Measurements from ENCODE around the gene MAP3K5.

DNA sequence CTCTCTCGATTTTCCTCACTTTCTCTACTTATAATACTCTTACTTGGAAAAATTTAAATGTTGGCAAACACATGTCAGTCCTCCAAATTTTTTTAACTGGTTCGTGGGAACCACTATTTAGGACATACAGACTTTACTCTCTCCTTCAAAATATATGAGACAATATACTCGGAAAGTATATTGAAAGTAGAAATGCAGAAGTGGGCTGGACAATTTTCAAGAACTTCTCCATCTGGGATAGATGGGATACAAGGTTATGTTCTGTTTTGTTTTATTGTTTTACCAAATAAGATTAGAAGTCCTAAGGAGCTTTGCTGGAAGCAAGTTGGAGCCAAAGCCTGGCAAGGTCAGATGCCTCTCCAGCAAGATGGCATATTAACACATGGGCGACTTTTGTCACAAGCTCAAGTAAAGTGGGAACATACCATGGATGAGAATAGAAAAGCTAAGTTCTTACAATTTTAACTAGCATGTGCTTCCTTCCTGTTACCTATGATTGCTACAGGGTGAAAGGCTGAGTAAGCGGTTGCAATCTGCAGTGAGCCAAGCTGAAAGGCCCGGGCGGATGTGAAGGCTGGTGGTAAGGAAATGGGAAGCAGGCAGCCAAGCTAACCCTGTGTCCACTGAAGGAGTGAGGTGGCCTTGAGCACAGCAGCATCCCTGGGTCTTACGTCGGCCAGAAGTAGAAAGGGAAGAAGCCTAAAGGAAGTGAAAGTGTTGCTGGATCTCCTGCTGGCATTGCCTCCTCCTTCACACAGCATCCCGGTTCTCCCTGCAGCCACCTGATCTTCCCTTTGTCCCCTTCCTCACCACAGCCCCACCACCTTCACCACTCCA lies 7.1 kb downstream of the MAP3K5 start:
- no peak for TF ChIP-seq POLR2A (IDR thresholded peaks at IDR 0.05)
- TF ChIP-seq, protein P1, sequence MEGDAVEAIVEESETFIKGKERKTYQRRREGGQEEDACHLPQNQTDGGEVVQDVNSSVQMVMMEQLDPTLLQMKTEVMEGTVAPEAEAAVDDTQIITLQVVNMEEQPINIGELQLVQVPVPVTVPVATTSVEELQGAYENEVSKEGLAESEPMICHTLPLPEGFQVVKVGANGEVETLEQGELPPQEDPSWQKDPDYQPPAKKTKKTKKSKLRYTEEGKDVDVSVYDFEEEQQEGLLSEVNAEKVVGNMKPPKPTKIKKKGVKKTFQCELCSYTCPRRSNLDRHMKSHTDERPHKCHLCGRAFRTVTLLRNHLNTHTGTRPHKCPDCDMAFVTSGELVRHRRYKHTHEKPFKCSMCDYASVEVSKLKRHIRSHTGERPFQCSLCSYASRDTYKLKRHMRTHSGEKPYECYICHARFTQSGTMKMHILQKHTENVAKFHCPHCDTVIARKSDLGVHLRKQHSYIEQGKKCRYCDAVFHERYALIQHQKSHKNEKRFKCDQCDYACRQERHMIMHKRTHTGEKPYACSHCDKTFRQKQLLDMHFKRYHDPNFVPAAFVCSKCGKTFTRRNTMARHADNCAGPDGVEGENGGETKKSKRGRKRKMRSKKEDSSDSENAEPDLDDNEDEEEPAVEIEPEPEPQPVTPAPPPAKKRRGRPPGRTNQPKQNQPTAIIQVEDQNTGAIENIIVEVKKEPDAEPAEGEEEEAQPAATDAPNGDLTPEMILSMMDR (IDR thresholded peaks at IDR 0.05) = no peak
- no peak for TF ChIP-seq POLR2AphosphoS5 (IDR thresholded peaks at IDR 0.05)

All from suprapubic skin (tissue), 4 donors.